Fibroblast of skin of back (primary cell): Measurements from ENCODE around the gene PAX8.
A peak's percentile ranks its signal among the peaks of the same experiment; 100 is the strongest.

Experiments
- DNase-seq: peaks from one replicate; pipeline ENCODE4 v3.0.0-alpha.2; 2013

Gene PAX8

DNA sequence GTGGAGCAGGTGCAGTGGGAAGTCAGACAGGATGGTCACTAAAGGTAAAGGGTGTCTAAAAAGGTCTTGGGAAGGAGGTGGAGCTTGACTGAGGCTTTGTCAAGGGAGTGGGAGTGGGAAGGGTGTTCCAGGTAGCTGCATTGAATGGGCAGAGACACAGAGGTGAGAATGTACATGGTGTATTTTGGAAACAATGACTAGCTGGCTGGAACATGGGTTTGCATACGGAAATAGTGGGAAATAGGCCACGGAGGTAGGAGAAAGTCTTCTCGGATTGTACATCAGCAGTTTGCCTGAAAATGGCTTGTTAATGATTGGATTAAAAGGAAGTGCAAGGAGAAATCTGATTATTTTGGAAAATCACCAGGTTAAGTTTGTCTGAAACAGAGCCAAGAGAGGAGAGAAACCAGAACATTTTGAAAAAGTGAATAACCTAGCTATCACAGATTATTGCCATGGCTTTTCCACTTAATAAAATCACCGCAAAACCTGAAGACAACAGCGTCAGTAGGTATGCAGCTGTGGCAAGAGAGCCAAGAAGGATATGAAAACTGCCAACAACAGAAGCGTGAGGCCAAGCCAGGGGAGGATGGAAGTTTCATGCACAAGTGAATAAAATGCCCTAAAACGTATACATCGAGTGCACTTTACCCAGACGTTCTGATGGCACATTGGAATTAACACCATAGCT is 13.9 kb downstream of the PAX8 start:
- no peak for DNase-seq

- DNase-seq = no peak
Measured at GRCh38 chr2:113263546-113263945, 15.2 kb downstream of the PAX8 start.

GRCh38 chr2:113260991-113261390 is 17.7 kb downstream of the PAX8 start:
- no peak for DNase-seq

- no peak for DNase-seq
Measured at GRCh38 chr2:113258471-113259147, 20.1 kb downstream of the PAX8 start.

GRCh38 chr2:113257516-113258264 is 21.0 kb downstream of the PAX8 start:
- peak; percentile 59 for DNase-seq

GRCh38 chr2:113255140-113256070 is 23.3 kb downstream of the PAX8 start:
- DNase-seq = peak; percentile 41

DNA sequence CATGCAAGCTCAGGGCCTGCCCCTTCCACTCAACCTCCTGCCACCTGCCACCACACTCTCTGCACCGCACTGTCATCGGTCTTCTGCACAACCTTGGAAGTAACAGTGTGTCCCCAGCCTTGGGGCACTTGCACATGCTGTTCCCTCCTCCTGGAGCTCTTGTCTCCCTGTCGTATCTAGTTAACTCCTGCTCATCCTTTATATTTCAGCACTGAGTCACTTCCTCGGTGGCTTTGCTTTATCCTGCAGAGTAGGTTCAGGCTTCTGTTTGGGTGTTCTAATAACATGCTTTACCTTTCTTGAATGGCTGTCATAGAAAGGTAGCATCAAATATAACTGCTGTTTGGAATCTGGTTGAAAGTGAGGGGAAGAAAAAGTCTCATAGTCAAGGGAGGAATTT is 25.3 kb downstream of the PAX8 start:
- peak; percentile 19 for DNase-seq

DNA sequence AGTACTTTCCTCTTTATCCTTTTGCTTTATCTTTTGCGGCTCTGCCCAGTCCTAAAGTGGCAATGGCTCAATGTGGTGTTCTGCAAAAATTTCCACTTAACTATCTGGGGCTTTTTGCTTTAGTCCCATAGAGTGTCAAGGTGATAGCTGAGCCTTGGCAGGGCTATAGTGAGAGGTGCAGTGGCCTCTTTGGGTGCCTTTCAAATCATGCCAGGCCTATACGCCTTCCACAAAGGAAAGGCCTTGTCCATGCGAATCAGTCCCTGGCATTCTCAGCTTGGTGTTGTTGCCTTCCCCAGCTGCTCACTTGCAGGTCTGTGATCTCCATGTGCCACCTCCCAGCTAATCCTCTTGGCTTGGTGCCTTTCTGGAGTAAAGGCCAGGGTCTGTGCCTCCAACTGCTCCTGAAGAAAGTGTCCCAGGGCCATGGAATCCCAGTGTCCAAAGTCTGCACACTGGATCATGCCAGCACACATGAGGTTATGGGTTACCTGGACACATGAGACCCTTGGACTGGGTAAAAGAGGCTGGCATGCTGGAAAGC is 26.6 kb downstream of the PAX8 start:
- no peak for DNase-seq

DNA sequence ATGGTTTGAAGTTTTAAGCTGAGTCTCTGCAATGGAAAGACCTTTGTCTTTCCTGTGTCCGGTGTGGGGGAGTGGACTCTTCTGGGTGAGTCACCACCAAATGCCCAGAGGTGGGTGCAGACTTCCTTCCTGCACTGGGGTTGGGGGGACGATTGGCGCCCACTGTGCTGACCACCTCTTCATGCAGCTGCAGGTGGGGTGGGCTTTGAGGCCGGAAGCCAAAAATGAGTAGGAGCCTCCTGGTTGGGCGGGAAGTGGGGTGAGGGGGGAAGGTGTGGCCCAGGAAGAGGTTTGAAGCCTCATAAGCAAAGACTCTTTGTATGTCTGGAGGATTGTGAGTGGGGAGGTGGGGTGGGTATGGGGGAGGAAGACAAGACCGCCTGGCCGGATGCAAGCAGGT is 27.6 kb downstream of the PAX8 start:
- DNase-seq = no peak

GRCh38 chr2:113248997-113249770 is 29.5 kb downstream of the PAX8 start:
- peak; percentile 78 for DNase-seq

DNA sequence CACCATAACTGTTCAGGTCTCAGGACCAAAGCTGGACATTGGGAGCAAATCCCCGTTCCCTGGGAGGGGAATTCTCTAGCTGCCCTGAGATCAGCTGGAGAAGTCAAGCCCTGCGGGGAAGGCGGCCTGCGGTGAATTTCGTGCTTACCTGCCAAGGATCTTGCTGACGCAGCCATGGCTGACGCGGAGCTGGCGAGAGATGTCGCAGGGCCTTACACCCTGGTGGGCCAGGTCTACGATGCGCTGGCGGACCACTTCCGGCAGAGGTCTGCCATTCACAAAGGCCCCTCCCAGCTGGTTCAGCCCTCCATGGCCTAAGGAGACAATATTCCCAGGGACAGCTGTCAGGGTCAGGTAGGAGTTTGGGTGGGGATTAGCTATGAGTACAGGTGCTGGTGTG is 32.1 kb downstream of the PAX8 start:
- no peak for DNase-seq

DNA sequence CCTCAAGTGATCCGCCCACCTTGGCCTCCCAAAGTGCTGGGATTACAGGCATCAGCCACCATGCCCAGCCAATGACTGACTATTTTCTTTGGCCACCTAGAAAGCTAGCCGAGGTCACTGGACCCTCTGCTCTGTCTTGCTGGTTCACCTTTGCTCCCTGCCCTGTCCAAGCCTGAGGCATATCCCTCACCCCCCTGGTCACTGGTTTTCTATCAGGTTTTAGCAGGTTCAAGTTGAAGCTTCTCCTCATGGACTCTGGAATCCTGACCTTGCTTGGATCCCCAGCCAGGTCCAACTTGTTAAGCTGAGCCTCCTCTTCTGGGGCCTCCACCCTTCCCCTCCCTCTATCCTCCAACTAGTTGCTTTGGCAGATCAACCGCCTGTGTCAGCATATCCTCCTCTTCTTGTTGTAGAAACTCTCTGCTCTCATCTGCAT is 33.4 kb downstream of the PAX8 start:
- DNase-seq = no peak

DNA sequence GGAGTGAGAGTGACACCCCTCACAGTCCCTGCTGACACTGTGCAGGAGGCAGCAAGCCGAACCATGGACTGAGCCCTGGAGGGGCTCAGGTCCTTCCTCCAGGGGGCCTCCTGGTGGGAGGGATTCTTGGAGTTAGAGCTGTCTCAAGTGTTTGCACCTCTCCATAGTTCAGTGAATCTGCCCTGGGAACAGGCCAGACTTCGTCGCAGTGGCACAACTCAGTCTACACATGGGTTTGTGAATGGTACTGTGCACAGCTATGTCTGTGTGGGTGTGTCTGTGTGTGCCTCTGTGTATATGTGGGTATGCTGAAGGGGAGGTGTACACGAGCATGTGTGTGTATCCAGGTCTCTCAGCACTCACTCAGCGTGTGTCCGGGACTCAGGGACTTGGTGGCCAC is 36.4 kb downstream of the PAX8 start:
- DNase-seq = no peak

- DNase-seq = peak; percentile 99
Measured at GRCh38 chr2:113240915-113241911, 37.5 kb downstream of the PAX8 start.

DNA sequence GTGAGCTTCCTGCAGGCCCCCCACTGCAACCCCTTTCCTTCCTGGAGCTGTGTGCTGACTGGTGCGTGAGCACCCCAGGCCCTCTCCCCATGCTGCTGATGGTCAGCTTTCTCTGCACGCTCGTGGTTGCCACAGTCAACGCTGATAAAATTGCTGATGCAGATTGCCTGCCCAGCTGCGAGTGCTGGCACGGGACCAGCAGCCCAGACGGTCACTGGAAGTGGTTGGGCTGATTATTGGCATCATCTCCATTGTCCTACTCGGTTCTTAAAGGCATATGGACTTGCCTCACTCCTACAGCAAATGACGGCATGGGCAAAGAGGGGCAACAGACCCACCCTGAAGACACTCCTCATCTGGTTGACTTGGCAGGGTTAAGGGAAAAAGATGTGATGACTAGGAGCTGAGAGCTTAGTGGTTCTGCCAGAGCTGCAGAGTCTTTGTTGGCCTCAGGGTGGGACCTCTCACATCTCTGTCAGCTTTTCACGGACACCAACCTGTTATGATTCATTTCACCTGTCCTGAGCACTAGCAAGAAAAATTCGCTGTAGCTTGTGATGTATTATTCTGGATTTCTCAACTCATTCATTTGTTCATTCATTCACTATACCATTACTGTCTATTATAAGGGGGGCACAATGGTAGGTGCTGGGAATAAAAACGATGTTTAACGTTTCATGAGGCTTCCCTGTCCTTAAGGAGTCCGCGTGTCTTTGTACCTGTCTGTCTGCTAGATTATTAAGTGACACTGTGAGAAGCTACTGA is 38.4 kb downstream of the PAX8 start:
- DNase-seq = peak; percentile 88

- no peak for DNase-seq
Measured at GRCh38 chr2:113238871-113239839, 39.6 kb downstream of the PAX8 start.

DNA sequence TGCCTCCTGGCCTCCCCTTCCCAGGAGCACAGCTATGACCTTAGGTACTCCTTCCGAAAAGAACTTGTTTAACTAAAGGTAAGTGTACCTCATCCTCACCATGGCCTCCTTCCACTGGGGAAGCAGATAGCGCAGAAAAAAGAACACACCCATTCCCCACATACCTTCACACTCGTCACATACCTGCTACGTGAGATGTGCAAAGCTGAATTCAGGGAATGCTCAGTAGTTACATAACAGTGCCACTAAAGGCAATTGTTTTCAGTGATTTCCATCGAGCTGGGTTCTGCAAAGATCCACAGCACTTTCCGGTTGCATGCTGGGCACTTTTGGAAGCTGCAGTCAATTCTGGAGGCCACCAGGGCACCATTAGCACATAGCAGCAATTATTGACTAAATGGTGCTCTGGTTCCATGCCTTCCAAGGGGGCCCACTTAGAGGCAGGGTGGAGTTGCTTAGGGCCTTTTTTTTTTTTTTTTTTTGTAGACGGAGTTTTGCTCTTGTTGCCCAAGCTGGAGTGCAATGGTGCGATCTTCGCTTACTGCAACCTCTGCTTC is 41.0 kb downstream of the PAX8 start:
- DNase-seq = no peak
